Amygdala (tissue), 56 donors: ENCODE measurements around the gene PRXL2B.

Source experiments
- DNase-seq, 56 donors: peaks; one replicate each; lab custom pipeline; 2025; lab: John Stamatoyannopoulos, UW

Gene PRXL2B

DNA sequence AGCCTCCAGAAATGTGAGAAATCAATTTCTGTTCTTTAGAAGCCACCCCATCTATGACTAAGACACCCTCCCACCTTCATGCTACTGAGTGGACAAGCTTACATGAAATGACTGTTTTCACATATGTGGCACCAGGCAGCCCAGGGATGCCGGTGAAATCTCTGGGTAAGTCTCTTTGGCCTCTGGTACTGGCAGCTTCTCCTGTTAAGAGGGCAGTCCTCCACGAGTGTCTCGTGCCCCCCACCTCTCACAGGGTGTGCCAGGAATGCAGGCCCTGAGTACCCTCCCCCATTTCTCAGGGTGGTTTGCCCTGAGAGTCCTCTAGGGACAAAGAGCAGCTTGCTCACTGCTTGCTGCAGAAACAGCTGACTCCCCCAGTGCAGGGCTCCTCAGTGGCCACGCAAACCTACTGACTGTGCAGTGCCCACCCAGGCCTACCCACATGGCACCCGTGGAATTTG is 3.2 kb upstream of the PRXL2B start:
- DNase-seq = no peak

DNA sequence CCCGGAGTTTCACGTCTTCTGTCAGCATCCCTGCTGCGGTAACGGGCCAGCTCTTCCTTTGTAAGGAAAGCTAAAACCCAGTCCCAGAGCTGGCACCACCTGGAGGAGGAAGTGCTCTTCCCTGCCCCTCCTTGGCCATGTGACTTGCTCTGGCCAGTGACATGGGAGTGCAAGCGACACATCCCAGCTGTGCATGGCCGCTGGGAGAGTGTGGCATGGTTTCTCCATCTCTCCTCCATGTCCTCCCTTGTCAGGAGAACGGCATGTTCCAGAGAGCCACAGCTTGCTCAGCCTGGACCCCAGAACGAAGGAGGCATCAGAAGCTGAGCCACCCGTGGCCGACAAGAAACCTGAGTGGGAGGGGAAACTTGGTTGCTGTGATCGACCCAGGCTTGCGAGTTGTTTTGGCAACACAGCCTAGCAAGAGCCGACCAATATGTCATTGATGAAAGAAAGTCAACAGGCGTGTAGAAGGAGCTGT is 2.7 kb upstream of the PRXL2B start:
- no peak for DNase-seq

DNA sequence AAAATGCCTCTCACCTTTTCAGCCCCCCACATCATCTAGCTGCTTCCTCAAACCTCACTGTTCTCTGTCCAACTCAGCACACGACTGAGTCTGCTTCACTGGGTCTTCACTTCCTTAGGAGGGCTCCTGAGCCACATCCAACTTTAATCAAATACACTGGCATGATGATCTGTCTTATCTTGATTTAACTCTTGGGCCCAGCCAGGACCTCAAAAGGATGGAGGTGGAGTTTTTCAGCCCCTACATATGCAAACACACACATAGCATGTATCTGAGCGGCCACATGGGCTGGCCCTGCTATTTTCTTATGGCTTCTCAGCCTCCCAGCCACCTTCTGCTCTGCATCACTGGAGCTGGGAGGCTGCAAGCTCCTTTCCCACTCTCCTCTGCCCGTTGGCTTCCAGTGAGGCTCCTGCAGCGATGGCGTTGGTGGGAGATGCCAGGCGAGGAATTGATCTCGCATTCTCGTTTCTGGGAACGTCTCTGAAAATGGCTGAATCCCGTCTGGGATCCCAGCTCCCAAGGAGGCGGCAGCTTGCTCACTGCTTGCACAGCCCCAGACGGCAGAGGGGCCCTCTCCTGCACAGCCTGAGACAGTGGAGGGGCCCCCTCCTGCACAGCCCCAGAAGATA is 1.8 kb upstream of the PRXL2B start:
- peak in 2 of 56 donors; percentile 15 to 30 for DNase-seq

DNA sequence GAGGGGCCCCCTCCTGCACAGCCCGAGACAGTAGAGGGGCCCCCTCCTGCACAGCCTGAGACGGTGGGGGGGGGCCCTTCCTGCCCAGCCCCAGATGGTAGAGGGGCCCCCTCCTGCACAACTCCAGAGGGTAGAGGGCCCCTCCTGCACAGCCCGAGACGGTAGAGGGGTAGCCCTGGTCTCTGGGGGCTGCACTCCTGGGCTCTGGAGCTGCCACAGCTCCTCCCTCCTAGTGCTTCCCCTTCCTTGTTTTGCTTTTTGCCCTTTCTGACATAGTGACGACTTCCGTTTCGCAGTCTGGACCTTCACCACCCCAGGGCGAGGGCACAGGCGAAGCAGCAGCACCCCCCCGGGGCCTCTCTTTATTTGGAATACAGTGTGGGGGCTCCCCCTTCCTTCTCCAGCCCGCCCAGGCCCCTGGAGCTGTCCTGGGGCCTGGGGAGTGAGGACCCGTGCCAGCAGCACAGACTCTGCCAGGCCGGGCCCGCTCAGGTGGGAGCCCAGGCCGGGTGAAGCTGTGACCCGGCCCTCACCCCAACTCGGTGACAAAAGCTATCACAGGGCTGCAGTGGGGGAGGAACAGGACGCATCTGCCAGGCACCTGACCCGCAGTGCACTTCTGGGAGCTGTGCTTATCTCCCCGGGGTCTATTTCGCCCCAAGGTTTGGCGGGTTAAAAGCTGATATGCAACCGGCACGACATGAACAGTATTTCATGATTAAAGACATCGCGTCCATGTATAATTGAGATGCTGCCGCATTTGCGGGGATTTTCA is 1.1 kb upstream of the PRXL2B start:
- peak in 32 of 56 donors; percentile 8 to 68 (median 40) for DNase-seq

DNA sequence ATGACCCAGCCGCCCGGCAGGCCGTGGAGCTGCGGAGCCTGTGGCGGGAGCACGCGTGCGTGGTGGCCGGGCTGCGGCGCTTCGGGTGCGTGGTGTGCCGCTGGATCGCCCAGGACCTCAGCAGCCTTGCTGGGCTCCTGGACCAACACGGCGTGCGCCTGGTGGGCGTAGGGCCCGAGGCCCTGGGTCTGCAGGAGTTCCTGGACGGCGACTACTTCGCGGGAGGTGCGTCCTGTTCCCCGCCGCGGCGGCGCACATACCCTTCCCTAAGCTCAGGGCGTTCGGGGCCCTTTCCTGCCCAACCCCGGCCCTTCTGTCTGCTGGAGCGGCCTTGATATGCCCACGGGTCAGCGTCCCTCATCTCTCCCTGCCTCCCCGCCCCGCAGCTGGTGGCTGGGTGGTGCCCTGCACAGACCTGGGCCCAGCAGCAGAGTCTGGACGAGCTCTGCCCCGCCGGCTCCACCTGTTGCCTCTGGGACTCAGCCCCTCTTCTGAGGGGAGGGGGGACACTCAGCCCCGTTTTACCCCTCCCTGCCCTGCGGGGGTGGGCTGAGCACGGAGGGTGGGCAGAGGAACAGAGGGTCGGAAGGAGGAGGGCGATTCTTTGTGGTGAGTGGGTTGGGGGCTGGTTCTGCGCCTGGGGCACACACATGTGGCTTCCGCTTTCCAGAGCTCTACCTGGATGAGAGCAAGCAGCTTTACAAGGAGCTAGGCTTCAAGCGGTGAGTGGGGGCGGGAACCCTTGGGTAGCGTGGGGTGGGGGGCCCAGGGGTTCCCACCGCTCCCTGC is 688 bp downstream of the PRXL2B start:
- peak in 1 of 56 donors; percentile 59 for DNase-seq

DNA sequence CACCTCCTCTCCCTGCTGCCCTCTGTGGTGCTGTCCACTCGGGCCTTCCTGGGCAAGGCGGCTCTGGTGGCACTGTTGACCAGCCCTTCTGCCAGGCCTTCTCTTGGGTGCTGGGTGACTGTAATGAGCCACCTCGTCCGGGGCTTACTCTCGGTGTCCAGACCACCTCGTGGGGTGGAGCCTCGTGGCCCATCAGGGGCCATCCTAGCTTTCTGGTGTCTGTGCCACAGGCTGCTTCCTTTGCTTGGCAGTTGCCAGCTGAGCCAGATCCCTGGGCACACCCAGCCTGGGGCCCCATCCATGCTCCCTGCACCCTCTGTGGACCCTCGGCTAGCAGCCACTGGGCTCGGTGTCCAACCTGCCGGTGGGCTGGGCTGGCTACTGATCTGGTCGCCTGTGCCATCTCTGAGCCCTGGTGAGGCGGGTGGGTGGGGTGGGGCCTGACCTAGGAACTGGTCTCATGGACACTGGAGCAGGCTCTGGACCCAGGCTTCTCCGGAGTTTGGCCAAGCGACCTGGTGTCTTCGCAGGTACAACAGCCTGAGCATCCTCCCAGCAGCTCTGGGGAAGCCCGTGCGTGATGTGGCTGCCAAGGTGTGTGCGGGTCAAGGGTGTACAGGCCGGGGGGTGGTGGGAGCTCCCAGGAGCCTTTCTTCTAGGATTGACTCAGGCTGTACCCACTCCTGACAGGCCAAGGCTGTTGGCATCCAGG is 1.4 kb downstream of the PRXL2B start:
- DNase-seq = no peak

DNA sequence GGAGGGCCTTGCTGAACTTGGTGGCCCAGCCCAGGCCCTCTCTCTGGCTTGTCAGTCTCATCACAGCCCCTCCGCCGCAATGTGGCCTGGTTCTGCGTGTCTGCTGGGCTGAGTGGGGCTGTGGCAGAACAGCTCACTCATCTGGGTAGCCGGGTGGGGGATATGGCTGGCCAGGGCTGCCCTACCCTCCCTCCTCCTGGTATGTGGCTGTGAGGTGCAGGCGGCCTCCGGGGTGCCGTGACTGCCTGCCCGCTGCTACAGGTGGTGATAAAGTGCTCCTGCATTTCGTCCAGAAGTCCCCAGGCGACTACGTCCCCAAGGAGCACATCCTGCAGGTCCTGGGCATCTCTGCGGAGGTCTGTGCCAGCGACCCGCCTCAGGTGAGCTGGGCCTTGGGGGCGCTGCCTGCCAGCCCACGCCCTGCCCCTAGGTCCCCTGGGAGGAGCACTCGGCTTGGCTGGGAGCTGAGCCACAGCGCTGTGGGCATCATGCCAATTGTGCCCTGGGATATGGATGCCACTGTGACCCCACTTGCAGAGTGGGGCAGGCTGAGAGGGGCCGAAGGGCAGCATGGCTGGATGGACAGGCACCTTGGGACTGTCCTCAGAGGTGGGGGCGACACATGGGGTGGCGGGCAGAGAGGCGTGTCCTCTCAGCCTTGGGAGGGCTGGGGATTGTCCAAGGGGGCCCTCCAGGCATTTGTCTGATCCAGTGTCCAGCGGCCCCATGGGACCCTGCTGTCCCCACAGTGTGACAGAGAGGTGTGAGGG is 2.3 kb downstream of the PRXL2B start:
- DNase-seq = no peak

DNA sequence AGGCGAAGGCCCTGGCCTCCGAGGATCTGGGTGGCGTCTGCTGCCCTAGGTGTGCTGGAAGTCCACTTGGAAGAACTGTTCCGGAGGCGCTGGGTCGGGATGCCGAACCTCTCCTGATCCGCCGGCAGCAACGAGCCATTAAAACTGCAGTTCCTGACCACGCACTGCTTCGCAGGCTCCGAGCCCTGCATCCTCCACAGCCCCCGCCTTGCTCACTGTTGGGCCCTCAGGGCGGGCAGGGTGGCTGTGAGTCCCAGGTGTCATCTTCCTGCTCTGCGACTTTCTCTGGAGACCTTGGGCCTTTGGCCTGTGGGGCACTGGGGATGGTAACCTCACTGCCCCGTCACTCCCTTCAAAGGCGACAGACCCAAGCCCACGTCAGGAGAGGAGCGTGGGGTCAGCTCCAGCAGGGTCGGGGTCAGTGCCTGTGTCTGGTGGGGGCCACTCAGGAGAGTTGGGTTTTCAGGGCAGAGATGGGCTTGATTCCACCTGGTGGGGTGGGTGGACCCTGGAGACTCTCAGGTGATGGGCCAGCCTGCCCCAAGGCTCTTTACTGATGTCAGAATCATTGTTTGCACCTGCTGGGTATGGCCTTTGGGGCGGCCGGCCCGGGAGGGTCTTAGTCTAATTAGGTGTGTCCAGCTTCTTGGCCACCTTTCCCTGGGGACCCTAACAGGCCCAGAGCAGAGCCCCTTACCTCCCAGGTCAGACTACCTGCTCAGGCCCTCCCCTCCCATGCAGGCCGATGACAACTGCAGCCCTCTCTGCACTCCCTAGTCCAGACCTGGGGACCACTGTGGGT is 3.1 kb downstream of the PRXL2B start:
- DNase-seq = no peak

DNA sequence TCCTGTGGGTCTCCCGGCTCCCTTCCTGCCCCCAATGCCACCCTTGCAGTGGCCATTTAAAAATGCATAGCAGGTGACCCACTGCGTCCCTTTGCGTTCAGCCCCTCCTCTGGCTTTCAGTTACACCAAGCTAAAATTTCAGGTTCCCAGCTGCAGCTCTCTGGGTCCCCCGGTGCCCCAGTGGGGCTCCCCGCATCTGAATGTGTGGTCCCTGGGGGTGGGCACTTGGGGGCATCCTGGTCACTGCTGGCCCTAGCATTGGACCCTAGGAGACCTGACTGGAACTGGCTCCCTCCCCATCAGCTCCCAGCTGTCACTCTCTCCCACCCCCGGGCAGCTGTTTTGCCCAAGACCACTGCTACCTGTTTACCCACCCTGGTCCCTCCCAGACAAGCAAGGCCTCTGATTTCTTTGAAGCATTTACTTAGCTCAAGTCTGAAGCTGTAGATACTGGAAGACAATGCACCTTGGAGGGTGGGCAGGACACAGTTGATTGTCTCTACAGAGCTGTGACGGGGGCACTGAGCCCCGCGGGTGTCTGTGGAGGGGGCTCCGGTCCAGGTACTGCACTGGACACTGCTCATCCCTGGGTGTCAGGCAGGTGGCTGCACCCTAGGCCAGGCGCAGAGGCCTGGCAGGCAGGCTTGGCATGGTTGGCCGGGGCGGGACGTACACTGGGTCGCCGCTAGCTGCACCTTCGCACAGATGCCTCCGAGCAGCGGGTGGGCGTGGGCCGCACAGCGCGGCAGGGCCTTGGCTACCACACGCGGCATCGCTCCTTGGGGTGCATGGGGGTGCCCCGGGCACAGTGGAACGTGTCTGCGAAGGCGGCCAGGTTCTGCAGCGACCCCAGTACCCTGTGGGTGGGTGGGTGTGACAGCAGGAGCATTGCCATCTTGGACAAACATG is 3.9 kb downstream of the PRXL2B start:
- no peak for DNase-seq

DNA sequence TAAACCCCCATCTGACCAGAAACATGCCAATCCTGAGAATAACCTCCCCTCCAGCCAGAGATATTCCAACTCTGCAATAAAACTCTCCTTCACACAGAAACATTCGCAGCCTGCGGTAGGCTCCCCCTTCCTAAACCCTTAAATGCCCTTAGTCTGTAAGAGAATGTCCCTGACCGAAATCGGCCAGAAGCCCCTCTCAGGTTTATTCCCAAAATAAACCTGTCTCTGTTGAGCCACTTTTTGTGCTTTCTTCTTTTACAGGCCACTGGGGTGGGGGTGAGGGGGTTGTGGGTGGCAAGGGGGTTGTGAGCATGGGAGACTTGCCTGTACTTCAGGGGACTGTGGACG is 4.6 kb downstream of the PRXL2B start:
- no peak for DNase-seq

DNA sequence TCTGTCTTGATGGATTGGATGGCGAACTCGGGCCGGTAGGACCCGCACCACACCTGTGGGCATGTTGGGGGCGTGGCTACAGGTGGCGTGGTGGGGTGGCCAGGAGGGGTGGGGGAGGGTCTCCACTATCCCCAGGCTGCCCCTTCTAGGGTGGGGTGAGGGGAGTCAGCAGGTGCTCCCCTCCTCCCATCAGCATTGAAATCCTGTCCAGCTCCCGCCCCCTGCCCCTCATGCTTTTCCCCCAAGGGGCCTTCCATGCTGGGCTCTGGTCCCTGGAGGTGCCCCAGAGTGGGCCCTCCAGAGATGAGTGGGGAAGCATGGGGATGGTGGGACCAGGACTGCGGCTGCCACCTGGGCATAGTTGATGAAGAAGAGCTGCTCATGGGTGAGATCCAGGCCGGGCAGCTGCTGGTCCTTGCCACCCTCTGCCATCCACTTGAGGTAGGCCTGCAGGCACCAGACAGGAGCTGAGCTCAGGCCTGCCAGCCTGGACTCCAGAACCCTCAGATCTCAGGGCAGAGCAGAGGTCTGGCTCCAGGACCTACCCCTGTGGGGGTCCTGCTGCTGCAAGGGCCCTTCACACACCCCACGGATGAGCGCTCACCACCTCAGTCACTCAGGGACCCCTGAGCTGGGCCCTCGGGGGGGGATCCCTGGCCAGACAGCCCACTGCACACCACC is 5.1 kb downstream of the PRXL2B start:
- DNase-seq = no peak

DNA sequence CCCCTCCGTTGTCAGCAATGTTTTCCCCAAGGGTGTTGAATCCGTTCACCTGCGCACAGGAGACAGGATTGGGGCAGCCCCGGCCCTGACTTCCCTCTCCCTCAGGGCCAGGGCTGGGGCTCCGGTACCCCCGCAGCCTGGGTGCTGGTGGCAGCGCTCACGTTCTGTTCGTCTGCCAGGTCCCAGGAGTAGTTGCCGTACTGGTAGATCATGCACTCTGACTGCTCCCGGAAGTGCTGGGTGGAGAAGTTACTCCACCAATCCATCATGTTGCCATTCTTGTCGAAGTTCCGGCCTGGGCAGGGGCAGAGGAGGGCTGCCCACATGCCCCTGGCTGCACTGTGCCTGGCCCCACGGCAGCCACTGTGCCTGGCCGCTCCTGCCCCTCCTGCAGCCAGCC is 6.1 kb downstream of the PRXL2B start:
- no peak for DNase-seq

DNA sequence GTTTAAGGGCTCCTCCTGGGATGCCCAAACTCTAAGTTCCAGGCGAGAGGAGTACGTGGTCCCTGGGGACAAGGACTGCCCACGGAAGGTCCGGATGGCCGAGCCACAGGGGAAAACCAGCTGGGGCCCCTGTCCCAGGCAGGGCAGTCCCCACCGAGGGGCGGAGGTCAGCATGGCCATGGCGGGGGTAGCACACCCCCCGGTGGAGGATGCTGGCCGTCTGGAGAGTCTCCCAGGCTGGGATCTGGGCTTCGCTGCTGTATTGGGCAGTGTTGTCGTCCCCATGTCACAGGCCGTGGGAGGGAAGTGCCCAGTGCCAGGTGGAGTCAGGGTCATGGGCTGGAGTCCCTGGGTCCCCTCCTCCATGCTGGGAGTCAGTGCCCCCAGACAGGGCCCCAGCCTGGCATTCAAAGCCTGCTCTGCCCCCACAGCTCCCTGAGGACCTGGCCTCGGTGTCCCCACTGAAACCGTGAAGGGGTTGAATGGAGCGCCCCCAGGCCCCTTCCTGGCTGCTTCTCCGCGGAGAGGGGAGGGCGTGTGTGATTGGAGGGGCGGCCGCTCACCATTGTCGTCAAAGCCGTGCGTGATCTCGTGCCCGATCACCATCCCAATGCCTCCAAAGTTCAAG is 6.8 kb downstream of the PRXL2B start:
- DNase-seq = no peak

DNA sequence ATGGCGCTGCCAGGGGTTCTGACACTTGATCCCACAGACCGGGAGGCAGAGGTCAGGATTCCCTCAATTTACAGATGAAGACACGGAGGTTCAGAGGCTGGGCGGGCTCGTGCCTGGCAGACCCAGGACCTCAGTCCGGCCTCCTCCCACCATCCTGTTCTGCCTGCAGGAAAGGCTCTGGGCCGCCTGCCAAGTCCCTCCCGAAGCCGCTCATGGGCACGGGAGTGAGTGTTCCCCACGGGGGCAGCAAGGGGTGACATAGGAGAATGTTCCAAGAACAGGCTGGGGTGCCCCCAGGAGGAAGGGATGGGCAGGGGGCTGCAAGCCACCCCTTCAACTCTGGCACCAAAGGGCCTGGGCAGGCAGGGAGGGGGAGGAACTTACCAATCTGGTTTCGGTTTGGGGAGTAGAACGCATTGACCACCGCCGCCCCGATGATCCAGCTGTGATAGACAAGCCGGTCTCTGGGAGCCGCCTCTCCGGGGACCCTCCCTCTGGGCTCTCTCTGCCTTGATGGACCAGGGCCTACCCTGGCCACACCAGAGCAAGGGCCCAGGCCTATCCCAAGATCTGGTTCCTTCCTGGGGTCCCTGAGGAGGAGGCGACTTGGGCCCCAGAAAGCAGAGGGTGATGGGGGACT is 7.5 kb downstream of the PRXL2B start:
- no peak for DNase-seq

DNA sequence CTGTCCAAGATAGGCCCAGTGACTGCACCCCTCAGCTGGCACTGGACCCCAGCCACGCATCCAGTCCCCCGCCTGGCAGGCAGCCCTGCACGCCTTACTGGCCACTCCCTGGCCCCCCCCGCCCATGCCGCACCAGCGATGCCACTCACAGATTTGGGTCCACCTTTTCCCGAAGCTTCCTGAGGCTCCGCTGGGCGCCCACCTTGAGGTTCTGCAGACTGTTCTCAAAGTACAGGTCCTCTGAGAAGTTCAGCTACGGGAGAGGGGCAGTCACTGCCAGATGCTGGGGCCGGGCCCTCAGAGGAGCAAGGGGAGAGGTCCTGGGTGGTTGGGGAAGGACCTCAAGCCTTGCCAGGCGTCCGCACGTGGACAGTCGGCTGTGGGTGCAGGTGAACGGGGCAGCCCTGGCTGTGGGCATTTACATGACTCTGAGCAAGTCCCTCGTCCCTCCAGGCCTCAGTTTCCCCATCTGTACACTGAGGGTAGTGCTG is 8.1 kb downstream of the PRXL2B start:
- no peak for DNase-seq

DNA sequence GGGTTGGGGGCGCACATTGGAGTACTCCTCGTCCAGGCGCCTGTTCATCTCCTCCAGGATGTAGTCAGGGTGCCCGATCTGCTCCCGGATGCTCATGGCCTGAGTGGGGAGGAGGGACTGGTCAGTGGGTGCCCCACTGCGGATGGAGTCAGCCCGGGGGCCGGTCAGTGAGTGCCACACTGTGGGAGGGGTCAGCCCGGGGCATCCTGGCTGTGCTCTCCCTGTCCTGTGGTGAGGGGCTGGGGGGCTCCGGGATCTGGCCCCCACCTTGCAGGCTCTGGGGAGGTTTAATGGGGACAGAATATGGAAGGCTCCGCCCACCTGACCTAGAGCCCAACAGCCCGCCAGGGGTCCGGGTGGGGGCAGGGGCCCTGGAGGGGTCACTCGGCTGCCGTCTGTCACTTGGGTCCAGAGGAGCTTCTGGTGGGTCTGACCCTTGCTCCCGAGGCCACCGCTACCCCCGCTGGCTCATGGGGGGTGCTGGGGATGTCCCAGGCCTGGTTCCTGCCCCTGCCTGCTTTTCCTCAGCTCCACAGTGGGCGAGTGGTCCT is 8.8 kb downstream of the PRXL2B start:
- DNase-seq = no peak
